ENCODE results near the gene GCSAML.

- TF ChIP-seq CTCF (IDR thresholded peaks at IDR 0.05) (no peak), POLR2A (IDR thresholded peaks at IDR 0.05) (no peak)
Measured at GRCh38 chr1:247530785-247531184, 18.1 kb upstream of the GCSAML start.

Measured in upper lobe of left lung (tissue), 4 donors.